Gastroesophageal sphincter (tissue), 3 donors: ENCODE measurements around the gene CYTH3.

ENCODE experiments used
- EP300 ChIP-seq: sonication (generic); formaldehyde crosslinking; IDR thresholded peaks from one replicate; pipeline ENCODE4 v1.6.1; 2017; ENCODE audit warnings: antibody characterized with exemption, mild to moderate bottlenecking
- POLR2A ChIP-seq, 2 donors: fragments of 450-650 bp; IDR thresholded peaks; one replicate each; pipeline ENCODE4 v1.6.1; 2017; ENCODE audit warnings: antibody characterized with exemption in 2 of 2, mild to moderate bottlenecking in 2 of 2, moderate library complexity in 1 of 2
- POLR2AphosphoS5 ChIP-seq: sonication (generic); formaldehyde crosslinking; IDR thresholded peaks from one replicate; pipeline ENCODE4 v1.6.1; 2017; ENCODE audit warnings: antibody characterized with exemption
- TF ChIP-seq, protein P1 (sequence below), 4 experiments: fragments of 200-600 bp in 2 of 4; fragments of 450-650 bp in 2 of 4; sonication (generic) in 1 of 4; IDR thresholded peaks; one replicate each; pipeline ENCODE4 v1.5.1; 2017 to 2019; ENCODE audit warnings: antibody characterized with exemption in 4 of 4, mild to moderate bottlenecking in 2 of 4, moderate library complexity in 2 of 4

DNA sequence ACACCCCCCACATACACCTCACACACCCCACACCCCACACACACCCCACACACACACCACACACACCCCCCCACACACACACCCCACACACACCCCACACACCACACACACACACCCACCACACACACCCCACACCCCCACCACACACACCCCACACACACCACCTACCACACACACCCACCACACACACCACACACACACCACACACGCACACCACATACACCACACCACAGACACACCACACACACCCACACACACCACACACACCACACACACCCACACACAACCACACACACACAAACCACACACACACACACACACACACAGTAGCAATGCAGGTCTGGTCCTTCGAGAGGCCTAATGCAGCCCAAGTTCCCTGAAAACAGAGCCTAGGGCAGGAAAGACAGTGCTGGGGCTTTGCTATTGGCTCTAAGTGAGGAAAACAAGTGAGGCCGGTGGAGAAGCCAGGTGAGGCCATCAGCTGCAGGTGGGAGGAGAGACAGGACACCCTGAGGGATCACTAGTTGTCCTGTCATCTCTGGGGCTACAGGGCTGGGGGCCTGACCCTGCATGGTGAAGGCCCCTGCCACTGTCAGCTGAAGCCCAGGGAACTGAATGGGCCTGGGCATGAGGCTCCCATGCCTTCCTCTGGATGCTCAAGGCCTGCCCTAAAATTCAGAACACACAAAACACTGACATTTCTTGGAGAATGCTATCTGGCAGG lies 92.6 kb downstream of the CYTH3 start:
- TF ChIP-seq, protein P1, sequence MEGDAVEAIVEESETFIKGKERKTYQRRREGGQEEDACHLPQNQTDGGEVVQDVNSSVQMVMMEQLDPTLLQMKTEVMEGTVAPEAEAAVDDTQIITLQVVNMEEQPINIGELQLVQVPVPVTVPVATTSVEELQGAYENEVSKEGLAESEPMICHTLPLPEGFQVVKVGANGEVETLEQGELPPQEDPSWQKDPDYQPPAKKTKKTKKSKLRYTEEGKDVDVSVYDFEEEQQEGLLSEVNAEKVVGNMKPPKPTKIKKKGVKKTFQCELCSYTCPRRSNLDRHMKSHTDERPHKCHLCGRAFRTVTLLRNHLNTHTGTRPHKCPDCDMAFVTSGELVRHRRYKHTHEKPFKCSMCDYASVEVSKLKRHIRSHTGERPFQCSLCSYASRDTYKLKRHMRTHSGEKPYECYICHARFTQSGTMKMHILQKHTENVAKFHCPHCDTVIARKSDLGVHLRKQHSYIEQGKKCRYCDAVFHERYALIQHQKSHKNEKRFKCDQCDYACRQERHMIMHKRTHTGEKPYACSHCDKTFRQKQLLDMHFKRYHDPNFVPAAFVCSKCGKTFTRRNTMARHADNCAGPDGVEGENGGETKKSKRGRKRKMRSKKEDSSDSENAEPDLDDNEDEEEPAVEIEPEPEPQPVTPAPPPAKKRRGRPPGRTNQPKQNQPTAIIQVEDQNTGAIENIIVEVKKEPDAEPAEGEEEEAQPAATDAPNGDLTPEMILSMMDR (IDR thresholded peaks at IDR 0.05) = no peak
- TF ChIP-seq POLR2A (IDR thresholded peaks at IDR 0.05) (no peak), EP300 (no peak), POLR2AphosphoS5 (no peak)
